ENCODE results near the gene CUEDC1.

CUEDC1 gene

GRCh38 chr17:57817299-57817698 lies 137.9 kb downstream of the CUEDC1 start:
- DNase-seq (ENCODE audit: low read depth) = no peak
- TF ChIP-seq, protein P1, sequence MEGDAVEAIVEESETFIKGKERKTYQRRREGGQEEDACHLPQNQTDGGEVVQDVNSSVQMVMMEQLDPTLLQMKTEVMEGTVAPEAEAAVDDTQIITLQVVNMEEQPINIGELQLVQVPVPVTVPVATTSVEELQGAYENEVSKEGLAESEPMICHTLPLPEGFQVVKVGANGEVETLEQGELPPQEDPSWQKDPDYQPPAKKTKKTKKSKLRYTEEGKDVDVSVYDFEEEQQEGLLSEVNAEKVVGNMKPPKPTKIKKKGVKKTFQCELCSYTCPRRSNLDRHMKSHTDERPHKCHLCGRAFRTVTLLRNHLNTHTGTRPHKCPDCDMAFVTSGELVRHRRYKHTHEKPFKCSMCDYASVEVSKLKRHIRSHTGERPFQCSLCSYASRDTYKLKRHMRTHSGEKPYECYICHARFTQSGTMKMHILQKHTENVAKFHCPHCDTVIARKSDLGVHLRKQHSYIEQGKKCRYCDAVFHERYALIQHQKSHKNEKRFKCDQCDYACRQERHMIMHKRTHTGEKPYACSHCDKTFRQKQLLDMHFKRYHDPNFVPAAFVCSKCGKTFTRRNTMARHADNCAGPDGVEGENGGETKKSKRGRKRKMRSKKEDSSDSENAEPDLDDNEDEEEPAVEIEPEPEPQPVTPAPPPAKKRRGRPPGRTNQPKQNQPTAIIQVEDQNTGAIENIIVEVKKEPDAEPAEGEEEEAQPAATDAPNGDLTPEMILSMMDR (conservative IDR thresholded peaks at IDR 0.05; ENCODE audit: control insufficient read depth, insufficient read depth, low read depth, low read length) = no peak
- no peak overlapping the region for H3K4me3 ChIP-seq (ENCODE audit: control insufficient read depth, low read depth, low read length)

- H3K4me3 ChIP-seq (ENCODE audit: control insufficient read depth, low read depth, low read length) = no peak overlapping the region
- DNase-seq (ENCODE audit: low read depth) = no peak
- TF ChIP-seq, protein P1 (conservative IDR thresholded peaks at IDR 0.05; ENCODE audit: control insufficient read depth, insufficient read depth, low read depth, low read length) = no peak
Measured at GRCh38 chr17:57814421-57814820, 140.8 kb downstream of the CUEDC1 start.

DNA sequence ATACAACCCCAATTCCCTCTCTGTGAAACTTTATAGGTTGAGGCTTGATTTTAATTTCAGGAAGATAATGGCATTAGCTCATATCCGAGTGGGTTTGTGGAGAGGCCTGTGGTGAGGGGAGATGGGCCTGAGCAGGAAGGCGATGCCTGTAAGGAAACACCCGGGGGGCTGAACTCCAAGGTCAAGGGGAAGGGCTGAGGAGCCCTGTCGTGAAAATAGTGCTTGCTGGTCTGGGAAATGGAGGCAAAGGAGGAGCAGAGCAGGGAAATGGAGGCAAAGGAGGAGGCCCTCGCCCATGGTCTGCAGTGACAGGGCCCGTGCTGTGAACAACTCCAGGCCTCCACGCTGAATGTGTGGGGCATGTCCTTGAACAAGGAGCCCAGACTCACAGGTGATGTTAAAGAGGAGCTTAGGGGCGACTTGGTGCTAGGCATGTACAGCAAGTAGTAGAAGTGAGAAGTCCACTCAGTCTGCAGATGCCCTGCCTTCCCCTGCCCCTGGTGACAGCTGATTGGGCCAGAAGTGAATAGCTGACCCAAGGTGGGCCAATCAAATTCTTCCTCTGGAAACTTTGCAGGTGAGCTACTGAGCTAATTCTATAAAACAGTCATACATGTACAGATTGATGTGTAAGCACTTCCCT lies 143.5 kb downstream of the CUEDC1 start:
- DNase-seq (ENCODE audit: low read depth) = no peak
- TF ChIP-seq, protein P1 (conservative IDR thresholded peaks at IDR 0.05; ENCODE audit: control insufficient read depth, insufficient read depth, low read depth, low read length) = no peak
- H3K4me3 ChIP-seq (ENCODE audit: control insufficient read depth, low read depth, low read length) = no peak overlapping the region

Data from fibroblast of mammary gland (primary cell).